ENCODE data around the gene FAM135A. TPM values are rescaled to one million over a fixed set of nuclear protein-coding genes. Genes with fewer than 3 reads are reported as not detected.

The FAM135A gene
- total RNA-seq, 1 experiment from 2014 or later = 31.0 TPM

DNA sequence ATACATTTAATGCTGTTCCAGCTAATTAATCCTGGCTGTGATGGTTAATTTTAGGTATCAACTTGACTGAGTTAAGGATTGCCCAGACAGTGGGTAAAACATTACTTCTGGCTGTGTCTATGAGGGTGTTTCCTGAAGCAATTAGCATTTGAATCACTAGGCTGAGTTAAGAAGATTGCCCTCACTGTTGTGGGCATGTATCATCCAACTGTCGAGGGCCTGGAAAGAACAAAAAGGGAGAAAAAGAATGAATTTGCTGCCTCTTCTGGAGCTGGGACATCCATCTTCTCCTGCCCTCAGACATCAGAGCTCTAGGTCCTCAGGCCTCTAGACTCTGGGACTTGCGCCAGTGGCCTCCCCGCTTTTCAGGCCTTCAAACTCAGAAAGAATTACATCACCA lies 187.7 kb downstream of the FAM135A start:
- TF ChIP-seq, protein P1, sequence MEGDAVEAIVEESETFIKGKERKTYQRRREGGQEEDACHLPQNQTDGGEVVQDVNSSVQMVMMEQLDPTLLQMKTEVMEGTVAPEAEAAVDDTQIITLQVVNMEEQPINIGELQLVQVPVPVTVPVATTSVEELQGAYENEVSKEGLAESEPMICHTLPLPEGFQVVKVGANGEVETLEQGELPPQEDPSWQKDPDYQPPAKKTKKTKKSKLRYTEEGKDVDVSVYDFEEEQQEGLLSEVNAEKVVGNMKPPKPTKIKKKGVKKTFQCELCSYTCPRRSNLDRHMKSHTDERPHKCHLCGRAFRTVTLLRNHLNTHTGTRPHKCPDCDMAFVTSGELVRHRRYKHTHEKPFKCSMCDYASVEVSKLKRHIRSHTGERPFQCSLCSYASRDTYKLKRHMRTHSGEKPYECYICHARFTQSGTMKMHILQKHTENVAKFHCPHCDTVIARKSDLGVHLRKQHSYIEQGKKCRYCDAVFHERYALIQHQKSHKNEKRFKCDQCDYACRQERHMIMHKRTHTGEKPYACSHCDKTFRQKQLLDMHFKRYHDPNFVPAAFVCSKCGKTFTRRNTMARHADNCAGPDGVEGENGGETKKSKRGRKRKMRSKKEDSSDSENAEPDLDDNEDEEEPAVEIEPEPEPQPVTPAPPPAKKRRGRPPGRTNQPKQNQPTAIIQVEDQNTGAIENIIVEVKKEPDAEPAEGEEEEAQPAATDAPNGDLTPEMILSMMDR (conservative IDR thresholded peaks at IDR 0.05) = no peak
- H3K56ac ChIP-seq (ENCODE audit: insufficient read length, low read depth, low read length) = no peak overlapping the region
- no CpG with 5 or more reads among the region's 3 CpGs for WGBS (ENCODE audit: extremely low coverage, insufficient read length, low lambda C conversion rate)
- Mint-ChIP-seq H3K9me3 (peaks cover 18 to 22% of the 10 kb centered on the region in 2 experiments), H3K4me3 (peak overlapping the region in 1 of 2 experiments; percentile 25; a peak in 1 of 5 replicates), H3K27me3 (ENCODE audit: low read depth) (no peaks in the 10 kb centered on the region; the same call in 1 of the 2 replicates), H3K4me1 (peaks cover 21 to 24% of the 10 kb centered on the region in 2 experiments), H3K27ac (peak overlapping the region in 2 of 3 experiments; percentile 34 to 73; a peak in 3 of 7 replicates), H3K36me3 (ENCODE audit: insufficient read depth in 1 of 3, low read depth in 3 of 3) (peaks cover 8 to 21% (median 10%) of the 10 kb centered on the region in 3 experiments)
- no peak overlapping the region for H3K4me2 ChIP-seq (ENCODE audit: insufficient read depth, insufficient read length, low read length)
- no peak overlapping the region for H2BK5ac ChIP-seq (ENCODE audit: insufficient read length, low read length)
- H3K79me1 ChIP-seq (ENCODE audit: insufficient read depth, low read depth, low read length, poor library complexity, severe bottlenecking) = no peaks in the 10 kb centered on the region
- no peaks in the 10 kb centered on the region for H3K79me2 ChIP-seq (ENCODE audit: insufficient read depth, low read length)
- H4K5ac ChIP-seq (ENCODE audit: insufficient read length, low read depth, low read length) = no peak overlapping the region
- H2AFZ ChIP-seq (ENCODE audit: low read length) = no peak overlapping the region
- no peaks in the 10 kb centered on the region for H3K23me2 ChIP-seq (ENCODE audit: insufficient read length, low read depth, low read length, poor library complexity, severe bottlenecking)
- H3K27me3 ChIP-seq (ENCODE audit: insufficient read depth, low read length) = no peaks in the 10 kb centered on the region
- no peaks in the 10 kb centered on the region for H4K20me1 ChIP-seq (ENCODE audit: control insufficient read depth, insufficient read depth, insufficient read length)
- H3K9me3 ChIP-seq (ENCODE audit: control insufficient read depth, low read depth, low read length) = no peaks in the 10 kb centered on the region
- no peak overlapping the region for H3K14ac ChIP-seq (ENCODE audit: insufficient read depth, low read length)
- no peak overlapping the region for H3K9ac ChIP-seq (ENCODE audit: extremely low read depth, insufficient read length, low read length)
- no peak overlapping the region for H4K91ac ChIP-seq (ENCODE audit: insufficient read length, low read depth, low read length)
- H2BK12ac ChIP-seq (ENCODE audit: insufficient read length, low read depth, low read length) = no peak overlapping the region
- H4K8ac ChIP-seq (replicated peaks; ENCODE audit: insufficient read length, low read depth, low read length) = no peak overlapping the region
- no peak overlapping the region for H3T11ph ChIP-seq (ENCODE audit: low read length)
- no peak overlapping the region for H2AK5ac ChIP-seq (ENCODE audit: insufficient read length, low read length)
- DNase-seq = no peak
- H3K27ac ChIP-seq (ENCODE audit: insufficient read length, low read depth, low read length) = no peak overlapping the region
- H3K4me1 ChIP-seq (ENCODE audit: insufficient read depth, low read length) = peaks cover 8% of the 10 kb centered on the region; the same call in 1 of the 2 replicates
- no peak overlapping the region for H3K23ac ChIP-seq (ENCODE audit: insufficient read length, low read depth, low read length)
- H3K4ac ChIP-seq (ENCODE audit: low read depth, low read length) = no peak overlapping the region
- H2BK20ac ChIP-seq (ENCODE audit: low read depth, low read length, poor library complexity, severe bottlenecking) = no peak overlapping the region
- no peak overlapping the region for H2BK15ac ChIP-seq (ENCODE audit: low read depth, low read length)
- H3K18ac ChIP-seq (ENCODE audit: insufficient read length, low read depth, low read length) = no peak overlapping the region
- H2BK120ac ChIP-seq (ENCODE audit: low read depth, low read length, poor library complexity, severe bottlenecking) = no peak overlapping the region
